HCT116 (cell line): ENCODE measurements around the gene ACY1. TPM values are rescaled to one million over a fixed set of nuclear protein-coding genes. Genes with fewer than 3 reads are reported as not detected.

ENCODE experiments used
- ATAC-seq: fragments of 200-7000 bp; cut with Tn5 transposase; 2 replicates; pipeline ENCODE4 v1.9.1; 2020; ENCODE audit warnings: mild to moderate bottlenecking, moderate library complexity
- BruUV-seq: library from RNA; stranded (reverse); fragments of 400-500 nt; replicated peaks from 2 replicates; lab custom pipeline; 2021; lab: Mats Ljungman, UMichigan
- CTCF ChIA-PET: fragments of 300-600 bp; sonication (Branson Sonifier 250); formaldehyde crosslinking; loops from one replicate; lab custom pipeline; 2021; ENCODE audit warnings: antibody characterized with exemption; lab: Charles Lee
- POLR2A ChIA-PET: fragments of 300-600, 350-600 bp; sonication (Branson Sonifier 250); formaldehyde crosslinking; loops from one replicate; lab custom pipeline; 2021; ENCODE audit warnings: antibody characterized with exemption; lab: Charles Lee
- RAD21 ChIA-PET, 2 experiments: fragments of 300-600 bp; sonication (Branson Sonifier 250); formaldehyde crosslinking; loops; one replicate each; lab custom pipeline; 2023; ENCODE audit warnings: low total read pairs in 2 of 2; ENCODE audit not compliant: uncharacterized antibody in 2 of 2, unreplicated experiment in 2 of 2, low non-redundant PET in 1 of 2; lab: Charles Lee
- DNase-seq: peaks from one replicate; pipeline ENCODE4 v3.0.0-alpha.2; 2010; ENCODE audit warnings: low read depth, low spot score
- H2AFZ ChIP-seq: fragments of 200-600 bp; shearing (Covaris generic), sonication (generic); 2 replicates; pipeline ENCODE4 v1.6.1; 2017; ENCODE audit warnings: low read depth, mixed run types, mixed read lengths, antibody characterized with exemption, low read length; ENCODE audit not compliant: poor library complexity, severe bottlenecking
- H3K27ac ChIP-seq: 2 replicates; pipeline ENCODE4 v1.5.1; 2012; ENCODE audit warnings: low read depth, low read length
- H3K27me3 ChIP-seq: fragments of 200-600 bp; sonication (generic); 2 replicates; pipeline ENCODE4 v1.6.1; 2016; ENCODE audit warnings: mixed run types, low read length, mixed read lengths; ENCODE audit not compliant: insufficient read depth
- H3K36me3 ChIP-seq, 2 experiments: fragments of 200-500 bp in 1 of 2; fragments of 200-600 bp in 1 of 2; sonication (Bioruptor generic) in 1 of 2; sonication (generic) in 1 of 2; 2 replicates each; pipeline versions ENCODE4 v1.5.1 to v1.6.1; 2014 to 2016; ENCODE audit warnings: low read length in 2 of 2, inconsistent platforms in 1 of 2, mixed read lengths in 1 of 2, mixed run types in 1 of 2; ENCODE audit not compliant: insufficient read depth in 2 of 2, control insufficient read depth in 1 of 2
- H3K4me1 ChIP-seq, 2 experiments: fragments of 200-600 bp in 1 of 2; sonication (generic) in 1 of 2; 2 replicates each; pipeline versions ENCODE4 v1.5.1 to v1.6.1; 2012 to 2017; ENCODE audit warnings: low read length in 2 of 2, inconsistent platforms in 1 of 2, mild to moderate bottlenecking in 1 of 2, mixed read lengths in 1 of 2, mixed run types in 1 of 2, moderate library complexity in 1 of 2; ENCODE audit not compliant: insufficient read depth in 2 of 2, control insufficient read depth in 1 of 2
- H3K4me2 ChIP-seq: fragments of 200-600 bp; sonication (generic); 2 replicates; pipeline ENCODE4 v1.6.1; 2017; ENCODE audit warnings: mixed run types, low read length, mixed read lengths
- H3K4me3 ChIP-seq, 2 experiments: fragments of 200-600 bp in 1 of 2; sonication (generic) in 1 of 2; replicated peaks in 1 of 2; 2 replicates each; pipeline ENCODE4 v1.5.1; 2011 to 2016; ENCODE audit warnings: low read length in 2 of 2, control low read depth in 1 of 2, low read depth in 1 of 2, mild to moderate bottlenecking in 1 of 2, mixed read lengths in 1 of 2, mixed run types in 1 of 2
- H3K79me2 ChIP-seq: fragments of 200-600 bp; sonication (generic); 2 replicates; pipeline ENCODE4 v1.6.1; 2017; ENCODE audit warnings: mild to moderate bottlenecking, mixed run types, low read length, moderate library complexity, mixed read lengths; ENCODE audit not compliant: insufficient read depth
- H3K9ac ChIP-seq: fragments of 200-600 bp; sonication (generic); 2 replicates; pipeline ENCODE4 v1.6.1; 2016; ENCODE audit warnings: low read length, mixed read lengths
- H3K9me2 ChIP-seq: fragments of 200-600 bp; sonication (generic), shearing (Covaris generic); 2 replicates; pipeline ENCODE4 v1.6.1; 2017; ENCODE audit warnings: mixed run types, mild to moderate bottlenecking, moderate library complexity; ENCODE audit not compliant: insufficient read depth
- H3K9me3 ChIP-seq, 2 experiments: fragments of 200-500 bp in 1 of 2; fragments of 200-600 bp in 1 of 2; sonication (Bioruptor generic) in 1 of 2; sonication (generic) in 1 of 2; 2 replicates each; pipeline ENCODE4 v1.6.1; 2014 to 2017; ENCODE audit warnings: low read length in 2 of 2, mixed read lengths in 2 of 2, inconsistent platforms in 1 of 2, low read depth in 1 of 2, mild to moderate bottlenecking in 1 of 2, mixed run types in 1 of 2, moderate library complexity in 1 of 2; ENCODE audit not compliant: control insufficient read depth in 1 of 2, insufficient read depth in 1 of 2
- H4K20me1 ChIP-seq: fragments of 200-600 bp; sonication (generic), shearing (Covaris generic); 2 replicates; pipeline ENCODE4 v1.6.1; 2017; ENCODE audit warnings: mixed run types, mild to moderate bottlenecking, moderate library complexity; ENCODE audit not compliant: insufficient read depth
- CTCF ChIP-seq, 3 experiments: fragments of 200-600 bp in 1 of 3; sonication (generic) in 1 of 3; IDR thresholded peaks in 2 of 3; conservative IDR thresholded peaks in 1 of 3; 2 replicates each; pipeline ENCODE4 v1.5.1; 2012 to 2017; ENCODE audit warnings: low read depth in 2 of 3, low read length in 2 of 3, antibody characterized with exemption in 1 of 3, borderline replicate concordance in 1 of 3, control low read depth in 1 of 3, mild to moderate bottlenecking in 1 of 3, mixed read lengths in 1 of 3, mixed run types in 1 of 3, moderate library complexity in 1 of 3; ENCODE audit not compliant: insufficient read depth in 1 of 3
- SIN3A ChIP-seq: IDR thresholded peaks from 2 replicates; pipeline ENCODE4 v1.6.1; 2012; ENCODE audit warnings: low read depth
- TCF7L2 ChIP-seq: IDR thresholded peaks from 2 replicates; pipeline ENCODE4 v1.7.0; 2011; ENCODE audit warnings: borderline replicate concordance, inconsistent platforms; ENCODE audit not compliant: insufficient read depth, insufficient read length; ENCODE audit errors: extremely low read depth
- intact Hi-C: fragments of 100-400 bp; cut with micrococcal nuclease; formaldehyde crosslinking; loops from 2 replicates; pipeline ENCODE4 v1.10.0; 2022
- total RNA-seq: library from RNA; stranded (reverse); gene quantifications from one replicate; pipeline ENCODE4 v1.2.1, GENCODE V29; 2021; ENCODE audit not compliant: unreplicated experiment

The ACY1 gene
- total RNA-seq, 1 experiment from 2014 or later: 73.2 TPM

DNA sequence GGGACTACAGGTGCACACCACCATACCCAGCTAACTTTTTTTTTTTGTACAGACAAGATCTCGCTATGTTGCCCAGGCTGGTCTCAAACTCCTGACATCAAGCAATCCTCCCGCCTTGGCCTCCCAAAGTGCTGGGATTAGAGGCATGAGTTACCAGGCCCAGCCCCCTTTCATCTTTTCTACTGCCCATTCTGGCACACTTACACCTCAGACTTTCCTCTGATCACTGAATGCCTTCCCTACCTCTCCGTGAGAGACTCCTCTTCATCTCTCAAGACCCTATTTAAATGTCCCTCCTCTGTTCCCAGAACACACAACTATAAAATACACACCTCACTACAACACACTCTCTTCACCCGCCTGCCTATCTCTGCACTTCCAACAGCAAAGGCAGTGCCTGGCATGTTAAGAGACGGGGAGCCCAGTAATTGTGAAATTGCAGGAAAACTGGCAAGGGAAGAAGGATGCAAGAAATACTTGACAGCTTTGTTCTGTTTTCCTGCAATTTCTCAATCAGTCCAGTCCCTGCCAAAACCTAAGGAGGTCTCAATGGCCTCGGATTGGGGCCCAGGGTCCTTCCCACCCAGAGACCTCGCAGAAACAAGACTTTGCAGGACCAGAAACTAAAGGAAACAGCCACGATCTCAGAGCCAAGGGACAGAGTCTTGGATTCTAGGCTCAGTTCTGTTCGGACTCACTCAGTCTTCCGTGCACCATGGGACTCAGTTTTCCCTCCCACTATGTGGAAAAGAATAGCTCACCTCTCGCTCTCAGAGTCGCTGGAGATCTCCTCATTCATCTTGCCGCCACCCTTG is 42.5 kb upstream of the ACY1 start (continued):
- TF ChIP-seq CTCF (IDR thresholded peaks at IDR 0.05 in 2 of 3, conservative IDR thresholded peaks at IDR 0.05 in 1 of 3; ENCODE audit: borderline replicate concordance in 1 of 3, insufficient read depth in 1 of 3, low read depth in 2 of 3, low read length in 2 of 3): no peak

- RAD21 ChIA-PET: interaction anchor here (0.6 to 1.9 kb wide), 4 partner anchors 32 to 112 kb away, joined by 3 to 7 read pairs (median 4); partner anchors contain the start of genes ABHD14B (in 1 of the 2) and RPL29 (in 1 of the 2)
- BruUV-seq: no TSS peak
- H3K9ac ChIP-seq: peak overlapping the region; percentile 85
- TF ChIP-seq TCF7L2: peak; percentile 2
- TF ChIP-seq SIN3A: no peak
- TF ChIP-seq, all 23 proteins: peak for 1
- intact Hi-C loops: loop anchor here (5.0 kb wide), 1 partner anchor 211 kb away; the partner anchor contains the start of gene POC1A
- peak; percentile 3 for ATAC-seq
- Histone ChIP-seq H3K36me3 (peaks cover 10 to 29% of the 10 kb centered on the region in 2 experiments), H2AFZ (no peak overlapping the region), H3K9me2 (no peaks in the 10 kb centered on the region), H3K4me3 (peak overlapping the region; percentile 82 to 89), H4K20me1 (0 out of 2 replicates have a peak, but pooled peaks cover 4% of the 10 kb centered on the region), H3K79me2 (peaks cover 51% of the 10 kb centered on the region), H3K27ac (peak overlapping the region; percentile 62), H3K4me2 (peak overlapping the region; percentile 100), H3K27me3 (no peaks in the 10 kb centered on the region), H3K4me1 (peaks cover 23 to 29% of the 10 kb centered on the region in 2 experiments), H3K9me3 (no peaks in the 10 kb centered on the region)
- CTCF ChIA-PET: interaction anchor here (0.6 to 2.4 kb wide), 22 partner anchors 9 to 440 kb away, joined by 3 to 46 read pairs (median 4); partner anchors contain the start of genes ABHD14A, ABHD14B, ACY1 and IQCF1
- DNase-seq: no peak
- POLR2A ChIA-PET: interaction anchor here (0.6 to 2.3 kb wide), 10 partner anchors 9 to 51 kb away, joined by 3 to 31 read pairs (median 4); partner anchors contain the start of genes ABHD14B and ACY1
These were observed 41.9 kb upstream of the ACY1 start for GRCh38 chr3:51941463-51941797.
